GM12873 (cell line): ENCODE measurements around the gene EXOSC5.

Source experiments
- CTCF ChIP-seq: IDR thresholded peaks from 2 replicates; pipeline ENCODE4 v1.5.1; 2012; ENCODE audit warnings: low read depth, mild to moderate bottlenecking, moderate library complexity, low read length, control low read depth; ENCODE audit not compliant: insufficient read depth; ENCODE audit errors: missing control alignments

Gene EXOSC5

GRCh38 chr19:41437944-41438574, 40.9 kb upstream of the EXOSC5 start:
- TF ChIP-seq CTCF = no peak

- no peak for TF ChIP-seq CTCF
These were observed 39.5 kb upstream of the EXOSC5 start for GRCh38 chr19:41436674-41436951.

DNA sequence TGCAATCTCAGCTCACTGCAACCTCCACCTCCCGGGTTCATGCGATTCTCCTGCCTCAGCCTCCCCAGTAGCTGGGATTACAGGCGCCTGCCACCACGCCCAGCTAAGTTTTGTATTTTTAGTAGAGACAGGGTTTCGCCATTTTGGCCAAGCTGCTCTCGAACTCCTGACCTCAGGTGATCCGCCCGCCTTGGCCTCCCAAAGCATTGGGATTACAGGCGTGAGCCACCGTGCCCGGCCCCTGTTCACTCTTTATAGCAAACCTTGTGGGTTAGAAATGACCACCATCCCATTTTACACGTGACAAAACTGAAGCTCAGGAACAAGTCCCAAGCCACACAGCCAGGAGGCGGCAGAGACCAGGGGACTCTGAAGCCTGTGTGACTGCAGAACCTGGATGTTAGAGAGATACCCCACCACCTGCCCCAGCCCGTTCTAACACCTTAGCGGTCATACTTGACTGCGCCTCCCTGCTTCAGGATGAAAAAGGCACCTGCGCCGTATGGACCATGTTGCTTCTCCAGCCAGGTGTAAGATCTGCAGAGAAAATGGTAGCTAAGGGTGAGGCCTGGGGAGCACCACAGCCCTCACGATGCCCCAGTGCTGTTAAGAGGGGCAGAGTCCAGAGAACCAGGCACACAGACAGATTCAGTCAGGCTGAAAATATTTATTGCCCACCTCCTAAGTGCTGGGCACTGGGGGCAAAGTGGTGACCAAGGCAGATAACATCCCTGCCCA, 38.9 kb upstream of the EXOSC5 start:
- no peak for TF ChIP-seq CTCF

DNA sequence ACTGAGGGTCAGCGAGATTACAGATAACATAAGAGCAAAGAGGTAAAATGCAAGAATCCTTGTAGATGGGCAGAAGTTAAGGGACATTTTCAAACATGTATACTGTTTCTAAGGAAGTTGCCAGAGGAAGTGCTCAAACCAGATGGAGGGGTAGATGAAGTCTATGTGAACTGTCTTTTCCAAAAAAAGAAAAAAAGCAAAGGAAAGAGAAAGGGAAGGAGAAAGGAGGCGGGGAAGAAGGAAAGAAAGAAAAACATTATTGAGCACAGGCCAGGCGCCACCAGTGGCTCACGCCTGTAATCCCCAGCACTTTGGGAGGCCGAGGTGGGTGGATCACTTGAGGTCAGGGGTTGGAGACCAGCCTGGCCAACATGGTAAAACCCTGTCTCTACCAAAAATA, 37.3 kb upstream of the EXOSC5 start:
- no peak for TF ChIP-seq CTCF

GRCh38 chr19:41433171-41433570, 36.0 kb upstream of the EXOSC5 start:
- no peak for TF ChIP-seq CTCF

GRCh38 chr19:41431426-41432386, 34.5 kb upstream of the EXOSC5 start:
- TF ChIP-seq CTCF = peak; percentile 26

DNA sequence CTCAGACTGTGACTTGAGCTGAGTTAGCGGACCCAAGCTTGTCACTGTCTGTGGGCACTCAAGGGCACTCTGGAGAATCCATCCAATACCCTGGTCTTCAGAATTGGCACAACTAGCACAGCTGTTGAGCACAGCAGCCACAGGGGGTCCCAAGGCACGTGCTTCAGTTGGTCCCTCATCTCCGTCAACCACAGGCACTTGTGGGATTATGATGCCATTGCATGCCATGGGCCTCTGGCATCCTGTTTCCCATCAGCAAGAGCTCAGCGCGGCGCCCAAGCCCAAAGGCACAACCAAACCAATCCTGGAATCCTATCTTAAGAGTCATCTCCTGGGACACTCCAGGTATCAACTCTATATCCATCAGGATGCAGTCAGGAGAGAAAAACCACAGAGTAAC, 33.8 kb upstream of the EXOSC5 start:
- no peak for TF ChIP-seq CTCF
